HepG2 (cell line): ENCODE data around the gene UBA6. TPM values are rescaled to one million over a fixed set of nuclear protein-coding genes. Genes with fewer than 3 reads are reported as not detected.
"Not testable (repeated sequence)": the region's sequence is repeated elsewhere in the genome, so short reads cannot be mapped to it uniquely, and the experiment has no call there.

ENCODE experiments used
- ATAC-seq: fragments of 200-7000 bp; cut with Tn5 transposase; 3 replicates; pipeline ENCODE4 v1.9.1; 2020; ENCODE audit warnings: mild to moderate bottlenecking, moderate library complexity
- BruUV-seq: library from RNA; stranded (reverse); fragments of 400-500 nt; replicated peaks from 2 replicates; lab custom pipeline; 2021; lab: Mats Ljungman, UMichigan
- CTCF ChIA-PET: fragments of 300-600 bp; formaldehyde crosslinking; extraction: SDS; loops from one replicate; lab custom pipeline; 2021; ENCODE audit warnings: low total read pairs, inconsistent platforms, low intra/inter-chr PET ratio; lab: Yijun Ruan, JAX
- POLR2A ChIA-PET: fragments of 350-600 bp; sonication (Branson Sonifier 250); formaldehyde crosslinking; loops from one replicate; lab custom pipeline; 2020; ENCODE audit warnings: antibody characterized with exemption, inconsistent platforms; lab: Yijun Ruan, JAX
- DNase-seq: peaks from one replicate; pipeline ENCODE4 v3.0.0-alpha.2; 2015; ENCODE audit warnings: low spot score
- FAIRE-seq: peaks from 3 replicates; lab custom pipeline; 2011; peaks lifted over from hg19 to GRCh38; lab: Jason Lieb, UNC
- H2AFZ ChIP-seq: one replicate; pipeline ENCODE4 v1.6.1; 2011; ENCODE audit warnings: low read length, inconsistent platforms
- H3K27ac ChIP-seq: fragments of 300-600 bp; 3 replicates; pipeline ENCODE4 v1.8.0; 2011; ENCODE audit warnings: mixed run types, mild to moderate bottlenecking, mixed read lengths, low read length, inconsistent platforms; ENCODE audit not compliant: insufficient read depth; ENCODE audit errors: extremely low read length
- H3K27me3 ChIP-seq, 2 experiments: fragments of 200-600 bp in 1 of 2; 2 replicates in 1 of 2; 3 replicates in 1 of 2; pipeline versions ENCODE4 v1.6.0 to v1.8.0; 2011; ENCODE audit warnings: low read length in 2 of 2, mild to moderate bottlenecking in 2 of 2, moderate library complexity in 2 of 2, inconsistent platforms in 1 of 2; ENCODE audit not compliant: insufficient read depth in 2 of 2, control insufficient read depth in 1 of 2
- H3K36me3 ChIP-seq, 2 experiments: fragments of 200-600 bp in 1 of 2; replicated peaks in 1 of 2; 2 replicates in 1 of 2; 3 replicates in 1 of 2; pipeline versions ENCODE4 v1.5.1 to v1.8.0; 2011; ENCODE audit warnings: low read length in 2 of 2, inconsistent platforms in 1 of 2; ENCODE audit not compliant: insufficient read depth in 2 of 2, control insufficient read depth in 1 of 2
- H3K4me1 ChIP-seq: 2 replicates; pipeline ENCODE4 v1.5.1; 2012; ENCODE audit warnings: low read length, inconsistent platforms; ENCODE audit not compliant: insufficient read depth
- H3K4me2 ChIP-seq: 2 replicates; pipeline ENCODE4 v1.6.0; 2011; ENCODE audit warnings: low read depth, low read length, inconsistent platforms
- H3K4me3 ChIP-seq, 3 experiments: fragments of 200-600 bp in 1 of 3; sonication (generic), shearing (Covaris generic) in 1 of 3; replicated peaks in 1 of 3; 2 replicates each; pipeline ENCODE4 v1.5.1; 2011 to 2016; ENCODE audit warnings: low read length in 3 of 3, inconsistent platforms in 2 of 3, low read depth in 2 of 3, mild to moderate bottlenecking in 2 of 3, control low read depth in 1 of 3, mixed read lengths in 1 of 3; ENCODE audit not compliant: insufficient read depth in 1 of 3
- H3K79me2 ChIP-seq: one replicate; pipeline ENCODE4 v1.6.1; 2011; ENCODE audit warnings: low read length, inconsistent platforms; ENCODE audit not compliant: insufficient read depth
- H3K9ac ChIP-seq: 2 replicates; pipeline ENCODE4 v1.6.0; 2011; ENCODE audit warnings: mild to moderate bottlenecking, low read depth, low read length, inconsistent platforms; ENCODE audit not compliant: insufficient read depth
- H3K9me3 ChIP-seq: 2 replicates; pipeline ENCODE4 v1.5.1; 2012; ENCODE audit warnings: mild to moderate bottlenecking, low read length
- H4K20me1 ChIP-seq: 2 replicates; pipeline ENCODE4 v1.6.0; 2011; ENCODE audit warnings: inconsistent platforms, mild to moderate bottlenecking, low read length, moderate library complexity; ENCODE audit not compliant: insufficient read depth
- GABPA ChIP-seq, 2 experiments: IDR thresholded peaks; 2 replicates each; pipeline ENCODE4 v1.6.1; 2011 to 2016; ENCODE audit warnings: low read depth in 2 of 2, low read length in 1 of 2, missing biosample characterization in 1 of 2, missing genetic modification characterization in 1 of 2
- JUND ChIP-seq: sonication (generic); formaldehyde crosslinking; IDR thresholded peaks from 2 replicates; pipeline ENCODE4 v1.8.0; 2022; ENCODE audit warnings: mild to moderate bottlenecking, missing genetic modification reagents
- MAF1 ChIP-seq: sonication (generic); formaldehyde crosslinking; IDR thresholded peaks from 2 replicates; pipeline ENCODE4 v1.5.0; 2020; ENCODE audit warnings: missing genetic modification reagents, borderline replicate concordance
- YEATS4 ChIP-seq: sonication (generic); formaldehyde crosslinking; IDR thresholded peaks from 2 replicates; pipeline ENCODE4 v1.4.0; 2020; ENCODE audit warnings: missing genetic modification reagents, borderline replicate concordance
- YY1 ChIP-seq: IDR thresholded peaks from 2 replicates; pipeline ENCODE4 v1.6.1; 2011; ENCODE audit warnings: low read length, low read depth, moderate library complexity, mild to moderate bottlenecking; ENCODE audit not compliant: insufficient read depth, insufficient replicate concordance
- WGBS: methylation state at CpG from one replicate; pipeline ENCODE4 v1.1.6; 2017; ENCODE audit warnings: low lambda C conversion rate; 5-methylcytosine and 5-hydroxymethylcytosine counted together
- in situ Hi-C: cut with HindIII; loops from 2 replicates; pipeline ENCODE4 v1.10.0; 2017; ENCODE audit warnings: low pct_unique_long_range_greater_than_20kb; ENCODE audit not compliant: extremely low pct_ligation_motif_present
- intact Hi-C: fragments of 100-400 bp; cut with micrococcal nuclease; formaldehyde crosslinking; loops from one replicate; pipeline ENCODE4 v1.10.0; 2022; ENCODE audit not compliant: unreplicated experiment
- polyA plus RNA-seq, 8 experiments: library from polyadenylated mRNA; depleted of rRNA in 3 of 8; stranded (reverse) in 7 of 8; unstranded in 1 of 8; fragments of >200 nt; fragmentation: Illumina TruSeq in 4 of 8; extraction: Trizol in 4 of 8; gene quantifications; 2 replicates each; pipeline versions ENCODE4 v1.2.1 to v1.2.3, GENCODE V29; 2011 to 2016; ENCODE audit warnings: low read depth in 4 of 8, missing spikeins in 1 of 8, mixed read lengths in 1 of 8; ENCODE audit not compliant: insufficient read depth in 1 of 8
- total RNA-seq, 5 experiments: library from RNA; depleted of rRNA; stranded (reverse); fragments of >200 nt; fragmentation: Illumina TruSeq; extraction: Trizol; gene quantifications; 2 replicates each; pipeline ENCODE4 v1.2.3, GENCODE V29; 2016; ENCODE audit warnings: low read depth in 1 of 5
- TF ChIP-seq, protein P1 (sequence below): IDR thresholded peaks from 2 replicates; pipeline ENCODE4 v1.6.1; 2016; ENCODE audit warnings: low read depth, control low read depth

Gene UBA6
- total and polyA plus RNA-seq, 2 of the 13 experiments (the other 11 are each of a cell fraction or from before 2014, with no cell fraction given) = 33.3 to 75.4 TPM

DNA sequence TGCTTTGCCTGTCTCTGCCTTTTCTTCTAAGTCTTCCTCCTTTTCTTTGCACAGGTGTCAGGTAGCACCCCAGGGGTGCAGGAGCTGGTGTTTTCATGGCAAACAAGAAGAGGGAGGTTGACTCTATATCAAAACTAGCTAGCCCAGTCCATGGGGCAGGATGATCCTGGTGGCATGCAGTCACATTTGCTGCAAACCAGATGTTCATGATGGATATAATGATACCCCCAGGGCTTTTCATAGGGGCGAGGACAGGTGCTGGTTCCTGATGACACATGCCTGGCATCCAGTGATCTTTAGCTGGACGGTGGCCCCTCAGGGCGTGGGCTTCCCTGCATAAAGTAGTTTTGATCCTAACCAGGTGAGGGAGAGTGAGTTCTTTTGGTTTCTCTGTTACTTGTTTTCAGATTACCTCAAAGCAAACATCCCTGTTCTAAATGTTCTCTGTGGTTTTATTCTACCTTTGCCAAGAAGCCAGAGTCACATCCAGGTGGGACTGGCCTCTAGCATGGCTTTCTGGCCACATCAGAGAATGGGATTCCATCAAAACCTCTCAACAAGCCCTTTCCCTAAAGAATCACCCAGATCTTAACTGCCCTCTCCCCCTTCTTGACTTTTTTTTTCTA lies 11.2 kb upstream of the UBA6 start:
- no peak overlapping the region for H3K4me2 ChIP-seq
- ChIA-PET POLR2A (no interaction called here), CTCF (no interaction called here)

DNA sequence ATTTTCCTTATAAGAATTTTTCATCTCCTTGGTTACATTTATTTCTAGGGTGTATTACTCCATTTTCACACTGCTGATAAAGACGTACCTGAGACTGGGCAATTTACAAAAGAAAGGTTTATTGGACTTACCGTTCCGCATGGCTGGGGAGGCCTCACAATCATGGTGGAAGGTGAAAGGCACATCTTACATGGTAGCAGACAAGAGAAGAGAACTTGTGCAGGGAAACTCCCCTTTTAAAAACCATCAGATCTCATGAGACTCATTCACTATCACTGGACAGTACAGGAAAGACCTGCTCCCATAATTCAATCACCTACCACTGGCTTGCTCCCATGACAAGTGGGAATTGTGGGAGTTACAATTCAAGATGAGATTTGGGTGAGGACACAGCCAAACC lies 5.7 kb upstream of the UBA6 start:
- CTCF ChIA-PET, in situ Hi-C loops, H3K27ac ChIP-seq, H2AFZ ChIP-seq, H3K9ac ChIP-seq, DNase-seq, H3K4me2 ChIP-seq, intact Hi-C loops, H3K9me3 ChIP-seq, H4K20me1 ChIP-seq, H3K36me3 ChIP-seq, H3K27me3 ChIP-seq, H3K4me3 ChIP-seq, POLR2A ChIA-PET, FAIRE-seq, ATAC-seq, BruUV-seq: not testable (repeated sequence)
- H3K4me1 ChIP-seq = peaks cover 35% of the 10 kb centered on the region
- WGBS = 100% methylated on average over 3 of the region's 3 CpGs
- H3K79me2 ChIP-seq = peaks cover 77% of the 10 kb centered on the region

More for the DNA sequence above, 11.2 kb upstream of the UBA6 start:
- whole genome bisulfite sequencing = 83% methylated on average over 1 of the region's 3 CpGs
- Histone ChIP-seq H3K27ac (no peak overlapping the region), H3K36me3 (peaks cover 0 to 6% of the 10 kb centered on the region in 2 experiments; a peak in 1 of 5 replicates), H3K9me3 (no peaks in the 10 kb centered on the region), H2AFZ (no peak overlapping the region), H3K4me3 (no peak overlapping the region), H3K27me3 (no peaks in the 10 kb centered on the region; a peak in 1 of 5 replicates), H3K4me1 (peaks cover 13% of the 10 kb centered on the region), H3K9ac (no peak overlapping the region)
- intact Hi-C loops (no loop called here), in situ Hi-C loops (no loop called here)
- DNase-seq = no peak
- BruUV-seq = no TSS peak
- TF ChIP-seq JUND = no peak
- no peak for TF ChIP-seq YEATS4 (CRISPR knock-in tag)
- TF ChIP-seq, protein P1, sequence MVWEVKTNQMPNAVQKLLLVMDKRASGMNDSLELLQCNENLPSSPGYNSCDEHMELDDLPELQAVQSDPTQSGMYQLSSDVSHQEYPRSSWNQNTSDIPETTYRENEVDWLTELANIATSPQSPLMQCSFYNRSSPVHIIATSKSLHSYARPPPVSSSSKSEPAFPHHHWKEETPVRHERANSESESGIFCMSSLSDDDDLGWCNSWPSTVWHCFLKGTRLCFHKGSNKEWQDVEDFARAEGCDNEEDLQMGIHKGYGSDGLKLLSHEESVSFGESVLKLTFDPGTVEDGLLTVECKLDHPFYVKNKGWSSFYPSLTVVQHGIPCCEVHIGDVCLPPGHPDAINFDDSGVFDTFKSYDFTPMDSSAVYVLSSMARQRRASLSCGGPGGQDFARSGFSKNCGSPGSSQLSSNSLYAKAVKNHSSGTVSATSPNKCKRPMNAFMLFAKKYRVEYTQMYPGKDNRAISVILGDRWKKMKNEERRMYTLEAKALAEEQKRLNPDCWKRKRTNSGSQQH (CRISPR knock-in tag) = no peak
- no peak for TF ChIP-seq MAF1 (CRISPR knock-in tag)
- TF ChIP-seq GABPA (IDR thresholded peaks at IDR 0.05; ENCODE audit: low read depth, low read length) = no peak
- no peak for TF ChIP-seq GABPA (CRISPR knock-in tag; IDR thresholded peaks at IDR 0.05; ENCODE audit: low read depth)
- TF ChIP-seq YY1 = no peak
- TF ChIP-seq, all 625 proteins: peak for 0
- no peak for FAIRE-seq
- no peak for ATAC-seq
- H3K79me2 ChIP-seq = peaks cover 41% of the 10 kb centered on the region
- H4K20me1 ChIP-seq = peaks cover 3% of the 10 kb centered on the region; the same call in 1 of the 2 replicates
